ENCODE results near the gene MLLT3.

MLLT3 gene

DNA sequence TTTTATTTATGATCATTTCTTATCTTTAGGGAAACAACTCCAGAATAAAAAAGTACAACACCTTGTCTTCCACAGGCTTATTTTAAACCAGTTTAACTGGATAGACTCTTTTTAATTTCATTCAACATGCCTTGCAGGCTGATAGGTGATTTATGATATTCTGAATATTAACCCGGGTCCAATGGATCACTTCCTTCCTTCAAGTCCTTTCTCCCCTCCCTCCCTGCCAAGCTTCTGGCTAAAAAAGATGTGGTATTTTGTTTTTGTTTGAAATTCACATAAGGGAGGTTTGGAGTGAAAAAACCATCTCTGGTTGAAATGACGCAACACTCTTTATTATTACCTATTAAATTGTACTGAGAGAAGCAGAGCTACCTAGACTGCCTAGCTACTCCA, 265.3 kb downstream of the MLLT3 start:
- H4K12ac ChIP-seq (ENCODE audit: low read depth, low read length): no peak overlapping the region
- no peak overlapping the region for H3K9ac ChIP-seq (ENCODE audit: low read length)
- WGBS (ENCODE audit: extremely low coverage, insufficient coverage, insufficient read length): no CpG with 5 or more reads among the region's 2 CpGs
- no peak overlapping the region for H3K4me2 ChIP-seq (ENCODE audit: low read length)
- no peak overlapping the region for H2AK5ac ChIP-seq (ENCODE audit: low read length)
- no peak overlapping the region for H2BK5ac ChIP-seq (ENCODE audit: low read depth, low read length, poor library complexity)
- no peak overlapping the region for H3K23ac ChIP-seq (ENCODE audit: low read length)
- no peak overlapping the region for H2BK12ac ChIP-seq (ENCODE audit: low read length)
- no peaks in the 10 kb centered on the region for H3K36me3 ChIP-seq (ENCODE audit: control insufficient read depth in 1 of 2, insufficient read depth in 2 of 2, low read length in 2 of 2)
- no peak overlapping the region for H2AFZ ChIP-seq (ENCODE audit: insufficient read depth, low read length, poor library complexity)
- H3K27me3 ChIP-seq (ENCODE audit: insufficient read depth, low read length): no peaks in the 10 kb centered on the region
- no peak overlapping the region for H3K14ac ChIP-seq (ENCODE audit: low read length)
- no peak overlapping the region for H3K4me3 ChIP-seq (ENCODE audit: low read depth, low read length)
- H3K79me1 ChIP-seq (ENCODE audit: low read length): no peaks in the 10 kb centered on the region
- no peak overlapping the region for H3K27ac ChIP-seq (ENCODE audit: low read depth, low read length)
- peaks cover 3 to 9% of the 10 kb centered on the region in 2 experiments for H3K4me1 ChIP-seq (ENCODE audit: control insufficient read depth in 1 of 2, insufficient read depth in 2 of 2, low read length in 2 of 2)
- H3K79me2 ChIP-seq (ENCODE audit: control insufficient read depth, insufficient read depth, low read length, poor library complexity): no peaks in the 10 kb centered on the region
- DNase-seq: peak in 1 of 2 donors; percentile 15
- H4K8ac ChIP-seq (ENCODE audit: low read depth, low read length): no peak overlapping the region
- no peak overlapping the region for H3K18ac ChIP-seq (ENCODE audit: low read length)
- H3K4ac ChIP-seq (ENCODE audit: low read depth, low read length): no peak overlapping the region
- no peaks in the 10 kb centered on the region for H3K9me3 ChIP-seq (ENCODE audit: insufficient read depth, low read depth, low read length)
- H4K91ac ChIP-seq (ENCODE audit: low read depth, low read length): no peak overlapping the region
- H2BK120ac ChIP-seq (ENCODE audit: insufficient read depth, low read length, poor library complexity): no peak overlapping the region

DNA sequence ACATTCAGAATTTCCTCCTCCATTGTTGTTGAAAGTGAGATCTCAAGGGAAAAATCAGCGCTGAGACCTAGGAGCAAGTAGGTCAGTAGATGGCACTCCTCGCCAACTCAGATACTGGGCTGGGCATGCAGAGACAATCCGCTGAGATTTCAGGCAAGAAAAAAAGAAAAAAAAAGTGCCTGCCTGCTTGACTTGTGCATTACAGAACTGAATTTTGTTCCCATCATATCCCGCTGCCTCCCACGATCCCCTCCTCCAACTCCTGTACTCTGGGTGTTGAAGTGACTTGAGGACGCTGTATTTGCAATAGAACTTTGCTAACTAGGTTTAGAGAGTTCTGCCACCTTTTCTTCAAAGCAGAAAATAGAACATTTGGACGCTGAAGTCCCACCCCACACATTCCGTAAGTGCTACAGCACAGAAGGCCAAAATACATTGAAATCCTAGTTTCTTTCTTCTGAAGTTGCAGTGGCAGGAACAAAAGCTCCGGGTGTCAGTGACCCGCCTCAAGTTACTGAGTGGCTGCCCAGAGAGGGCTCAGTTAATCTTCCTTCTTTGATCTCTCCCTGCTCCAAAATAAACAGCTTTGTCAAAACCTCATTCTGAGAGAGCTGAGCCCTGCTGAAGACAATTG, 265.8 kb downstream of the MLLT3 start:
- H3K4ac ChIP-seq (ENCODE audit: low read depth, low read length): no peak overlapping the region
- no peak overlapping the region for H2AFZ ChIP-seq (ENCODE audit: insufficient read depth, low read length, poor library complexity)
- DNase-seq: peak; percentile 48 to 82
- H3K27me3 ChIP-seq (ENCODE audit: insufficient read depth, low read length): no peaks in the 10 kb centered on the region
- WGBS (ENCODE audit: extremely low coverage, insufficient coverage, insufficient read length): no CpG with 5 or more reads among the region's 10 CpGs
- H3K4me3 ChIP-seq (ENCODE audit: low read depth, low read length): no peak overlapping the region
- H4K12ac ChIP-seq (ENCODE audit: low read depth, low read length): no peak overlapping the region
- H3K4me1 ChIP-seq (ENCODE audit: control insufficient read depth in 1 of 2, insufficient read depth in 2 of 2, low read length in 2 of 2): peaks cover 3 to 9% of the 10 kb centered on the region in 2 experiments
- no peak overlapping the region for H2BK120ac ChIP-seq (ENCODE audit: insufficient read depth, low read length, poor library complexity)
- no peak overlapping the region for H2AK5ac ChIP-seq (ENCODE audit: low read length)
- no peak overlapping the region for H4K91ac ChIP-seq (ENCODE audit: low read depth, low read length)
- no peak overlapping the region for H3K27ac ChIP-seq (ENCODE audit: low read depth, low read length)
- peak overlapping the region; percentile 66 for H3K4me2 ChIP-seq (ENCODE audit: low read length)
- H3K79me2 ChIP-seq (ENCODE audit: control insufficient read depth, insufficient read depth, low read length, poor library complexity): no peaks in the 10 kb centered on the region
- H3K23ac ChIP-seq (ENCODE audit: low read length): no peak overlapping the region
- no peaks in the 10 kb centered on the region for H3K36me3 ChIP-seq (ENCODE audit: control insufficient read depth in 1 of 2, insufficient read depth in 2 of 2, low read length in 2 of 2)
- no peaks in the 10 kb centered on the region for H3K79me1 ChIP-seq (ENCODE audit: low read length)
- H4K8ac ChIP-seq (ENCODE audit: low read depth, low read length): peak overlapping the region; percentile 9
- H3K18ac ChIP-seq (ENCODE audit: low read length): no peak overlapping the region
- H3K9ac ChIP-seq (ENCODE audit: low read length): no peak overlapping the region
- no peak overlapping the region for H3K14ac ChIP-seq (ENCODE audit: low read length)
- H2BK12ac ChIP-seq (ENCODE audit: low read length): no peak overlapping the region
- H2BK5ac ChIP-seq (ENCODE audit: low read depth, low read length, poor library complexity): no peak overlapping the region
- H3K9me3 ChIP-seq (ENCODE audit: insufficient read depth, low read depth, low read length): no peaks in the 10 kb centered on the region

DNA sequence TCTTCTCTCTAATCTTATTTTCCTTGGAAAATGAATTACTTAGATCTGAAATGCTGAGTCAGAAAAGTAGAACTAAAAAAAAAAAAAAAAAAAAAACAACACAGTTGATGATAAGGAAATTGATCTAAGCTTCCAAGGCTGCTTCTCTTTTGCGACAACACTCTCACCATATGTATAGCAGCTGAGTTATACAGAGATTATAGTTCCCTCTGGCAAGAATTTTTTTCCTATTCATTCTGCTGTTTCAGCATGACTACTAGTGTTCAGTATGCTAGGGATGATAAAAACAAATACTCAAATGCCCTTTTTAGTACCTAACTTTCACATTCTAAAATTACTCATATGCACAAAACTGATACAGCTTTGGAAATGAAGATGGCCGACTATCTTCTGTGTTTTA, 267.3 kb downstream of the MLLT3 start:
- H3K4ac ChIP-seq (ENCODE audit: low read depth, low read length): no peak overlapping the region
- WGBS (ENCODE audit: extremely low coverage, insufficient coverage, insufficient read length): no CpG with 5 or more reads among the region's 2 CpGs

DNA sequence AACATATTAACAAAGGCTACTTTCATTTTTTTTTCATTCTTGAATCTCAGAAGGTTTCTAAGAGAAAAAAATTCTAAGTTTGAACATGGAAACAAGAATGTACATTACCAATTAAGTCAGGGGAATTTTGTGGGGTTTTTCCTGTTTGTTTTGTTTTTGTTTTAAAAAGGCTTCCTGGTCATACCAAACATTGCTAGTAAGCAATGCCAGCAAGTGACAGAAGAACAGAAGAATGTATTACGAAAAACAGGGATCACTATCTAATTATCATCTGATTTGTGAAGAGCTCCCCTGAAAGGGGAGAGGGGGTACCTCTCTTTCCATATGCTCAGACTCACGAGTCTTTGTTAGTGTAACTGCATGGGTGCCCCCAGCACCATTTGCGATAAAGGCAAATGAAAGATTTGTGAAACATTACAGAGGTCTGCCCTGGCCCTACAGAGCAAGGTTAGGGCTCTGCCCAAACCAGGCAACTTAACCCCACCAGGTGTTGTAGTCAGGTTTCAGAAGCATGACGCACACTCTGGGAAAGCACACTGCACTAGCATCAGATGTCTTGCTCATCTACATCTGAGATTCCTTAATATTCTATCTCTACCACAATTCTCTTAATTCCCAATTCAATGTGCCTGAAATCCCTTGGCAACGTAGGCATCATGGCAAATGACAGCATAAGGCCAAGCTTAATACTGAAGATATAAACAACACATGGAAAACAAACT, 268.2 kb downstream of the MLLT3 start:
- H2BK5ac ChIP-seq (ENCODE audit: low read depth, low read length, poor library complexity): no peak overlapping the region
- H3K18ac ChIP-seq (ENCODE audit: low read length): no peak overlapping the region
- no peak overlapping the region for H4K91ac ChIP-seq (ENCODE audit: low read depth, low read length)
- whole genome bisulfite sequencing (ENCODE audit: extremely low coverage, insufficient coverage, insufficient read length): no CpG with 5 or more reads among the region's 5 CpGs
- H3K79me2 ChIP-seq (ENCODE audit: control insufficient read depth, insufficient read depth, low read length, poor library complexity): no peaks in the 10 kb centered on the region
- no peak overlapping the region for H3K4ac ChIP-seq (ENCODE audit: low read depth, low read length)
- no peaks in the 10 kb centered on the region for H3K9me3 ChIP-seq (ENCODE audit: insufficient read depth, low read depth, low read length)
- H3K27ac ChIP-seq (ENCODE audit: low read depth, low read length): no peak overlapping the region
- H2AK5ac ChIP-seq (ENCODE audit: low read length): no peak overlapping the region
- H3K4me1 ChIP-seq (ENCODE audit: control insufficient read depth in 1 of 2, insufficient read depth in 2 of 2, low read length in 2 of 2): peaks cover 3 to 9% of the 10 kb centered on the region in 2 experiments
- H3K4me2 ChIP-seq (ENCODE audit: low read length): no peak overlapping the region
- no peak overlapping the region for H3K4me3 ChIP-seq (ENCODE audit: low read depth, low read length)
- H3K79me1 ChIP-seq (ENCODE audit: low read length): no peaks in the 10 kb centered on the region
- no peaks in the 10 kb centered on the region for H3K36me3 ChIP-seq (ENCODE audit: control insufficient read depth in 1 of 2, insufficient read depth in 2 of 2, low read length in 2 of 2)
- no peak overlapping the region for H4K8ac ChIP-seq (ENCODE audit: low read depth, low read length)
- H3K14ac ChIP-seq (ENCODE audit: low read length): no peak overlapping the region
- no peak overlapping the region for H4K12ac ChIP-seq (ENCODE audit: low read depth, low read length)
- no peak overlapping the region for H2BK12ac ChIP-seq (ENCODE audit: low read length)
- H3K27me3 ChIP-seq (ENCODE audit: insufficient read depth, low read length): no peaks in the 10 kb centered on the region
- no peak overlapping the region for H2AFZ ChIP-seq (ENCODE audit: insufficient read depth, low read length, poor library complexity)
- DNase-seq: peak; percentile 82 to 96
- H2BK120ac ChIP-seq (ENCODE audit: insufficient read depth, low read length, poor library complexity): no peak overlapping the region
- H3K9ac ChIP-seq (ENCODE audit: low read length): no peak overlapping the region
- no peak overlapping the region for H3K23ac ChIP-seq (ENCODE audit: low read length)

More for the DNA sequence above, 267.3 kb downstream of the MLLT3 start:
- Histone ChIP-seq H2BK5ac (ENCODE audit: low read depth, low read length, poor library complexity) (no peak overlapping the region), H3K9ac (ENCODE audit: low read length) (no peak overlapping the region), H3K18ac (ENCODE audit: low read length) (no peak overlapping the region), H2AK5ac (ENCODE audit: low read length) (no peak overlapping the region), H4K91ac (ENCODE audit: low read depth, low read length) (no peak overlapping the region), H3K4me2 (ENCODE audit: low read length) (no peak overlapping the region), H3K23ac (ENCODE audit: low read length) (no peak overlapping the region), H3K79me2 (ENCODE audit: control insufficient read depth, insufficient read depth, low read length, poor library complexity) (no peaks in the 10 kb centered on the region), H3K4me1 (ENCODE audit: control insufficient read depth in 1 of 2, insufficient read depth in 2 of 2, low read length in 2 of 2) (peaks cover 3 to 9% of the 10 kb centered on the region in 2 experiments), H2BK120ac (ENCODE audit: insufficient read depth, low read length, poor library complexity) (no peak overlapping the region), H3K27ac (ENCODE audit: low read depth, low read length) (no peak overlapping the region), H4K8ac (ENCODE audit: low read depth, low read length) (no peak overlapping the region), H3K4me3 (ENCODE audit: low read depth, low read length) (no peak overlapping the region), H2BK12ac (ENCODE audit: low read length) (no peak overlapping the region), H3K79me1 (ENCODE audit: low read length) (no peaks in the 10 kb centered on the region), H3K27me3 (ENCODE audit: insufficient read depth, low read length) (no peaks in the 10 kb centered on the region), H3K36me3 (ENCODE audit: control insufficient read depth in 1 of 2, insufficient read depth in 2 of 2, low read length in 2 of 2) (no peaks in the 10 kb centered on the region), H4K12ac (ENCODE audit: low read depth, low read length) (no peak overlapping the region), H3K14ac (ENCODE audit: low read length) (no peak overlapping the region), H3K9me3 (ENCODE audit: insufficient read depth, low read depth, low read length) (no peaks in the 10 kb centered on the region), H2AFZ (ENCODE audit: insufficient read depth, low read length, poor library complexity) (no peak overlapping the region)
- peak; percentile 29 to 90 for DNase-seq

All from trophoblast cell (in vitro differentiated cells and primary cell).